Measurements from ENCODE around the gene RIBC1.
"Not testable (repeated sequence)": the region's sequence is repeated elsewhere in the genome, so short reads cannot be mapped to it uniquely, and the experiment has no call there.

RIBC1 gene

DNA sequence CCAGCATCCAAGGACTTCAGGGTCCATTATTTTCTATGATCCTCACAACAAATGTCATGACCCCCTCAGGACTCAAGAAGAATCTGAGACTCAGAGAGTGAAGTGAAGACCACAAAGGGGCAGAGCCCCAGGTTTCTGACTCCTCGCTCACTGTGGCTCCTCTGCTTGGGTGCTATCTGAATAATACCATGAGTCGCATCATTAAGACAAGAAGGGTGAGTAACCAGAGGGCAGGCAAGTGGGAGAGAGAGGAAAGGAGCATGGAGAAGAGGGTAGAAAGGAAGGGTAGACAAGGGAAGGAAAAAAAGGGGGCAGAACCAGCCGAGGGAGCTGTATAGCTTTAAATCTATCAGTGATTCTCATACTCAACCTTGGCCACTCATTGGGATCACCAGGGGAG is 27.0 kb downstream of the RIBC1 start:
- Histone ChIP-seq H3K79me2 (ENCODE audit: control insufficient read depth, insufficient read depth, low read length, unreplicated experiment) (no peaks in the 10 kb centered on the region), H2AFZ (ENCODE audit: low read length, unreplicated experiment) (no peak overlapping the region), H3K4me3 (ENCODE audit: low read depth, low read length) (no peak overlapping the region), H3K36me3 (ENCODE audit: insufficient read depth, low read length) (no peaks in the 10 kb centered on the region), H3K27ac (ENCODE audit: low read depth, low read length) (no peak overlapping the region), H3K27me3 (ENCODE audit: insufficient read depth, low read length) (no peaks in the 10 kb centered on the region), H3K4me1 (ENCODE audit: control insufficient read depth, insufficient read depth, low read length, unreplicated experiment) (no peaks in the 10 kb centered on the region)

DNA sequence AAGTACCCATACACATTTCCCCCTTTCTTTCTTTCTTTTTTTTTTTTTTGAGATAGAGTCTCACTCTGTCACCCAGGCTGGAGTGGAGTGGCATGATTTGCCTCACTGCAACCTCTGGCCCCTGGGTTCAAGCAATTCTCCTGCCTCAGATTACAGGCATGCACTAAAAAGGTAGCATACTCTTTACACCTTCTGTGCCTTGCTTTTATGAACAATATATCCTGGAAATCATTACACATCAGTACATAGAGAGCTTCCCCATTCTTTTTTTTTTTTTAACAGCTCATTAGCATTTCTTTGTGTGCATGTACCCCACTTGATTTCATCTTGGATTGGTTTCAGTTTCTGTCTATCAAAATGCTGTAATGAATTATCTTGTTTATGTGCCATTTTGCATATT is 30.1 kb downstream of the RIBC1 start:
- no peaks in the 10 kb centered on the region for H3K36me3 ChIP-seq (ENCODE audit: insufficient read depth, low read length)
- no peaks in the 10 kb centered on the region for H3K4me1 ChIP-seq (ENCODE audit: control insufficient read depth, insufficient read depth, low read length, unreplicated experiment)
- no peak overlapping the region for H2AFZ ChIP-seq (ENCODE audit: low read length, unreplicated experiment)
- H3K27ac ChIP-seq (ENCODE audit: low read depth, low read length): no peak overlapping the region
- H3K79me2 ChIP-seq (ENCODE audit: control insufficient read depth, insufficient read depth, low read length, unreplicated experiment): no peaks in the 10 kb centered on the region
- H3K4me3 ChIP-seq (ENCODE audit: low read depth, low read length): no peak overlapping the region
- no peaks in the 10 kb centered on the region for H3K27me3 ChIP-seq (ENCODE audit: insufficient read depth, low read length)

DNA sequence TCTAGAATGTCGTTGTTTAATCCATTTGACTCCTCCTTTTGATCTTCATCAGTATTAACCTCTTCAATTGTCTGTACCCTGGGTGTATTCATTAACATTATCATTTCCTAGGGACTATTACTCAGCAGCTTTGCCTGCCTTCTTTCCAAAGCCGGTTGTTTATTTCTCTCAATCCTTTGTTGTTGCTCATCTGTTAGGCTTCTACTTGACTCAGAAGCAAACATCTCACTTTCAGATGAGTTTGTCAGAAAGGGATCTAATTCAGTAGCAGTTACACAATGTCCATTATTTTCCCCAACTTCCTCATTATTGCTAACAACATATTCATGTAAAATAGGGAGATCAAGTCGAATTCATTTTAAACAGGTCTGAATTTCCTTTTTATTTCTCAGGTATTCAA is 33.6 kb downstream of the RIBC1 start:
- Histone ChIP-seq H3K36me3 (ENCODE audit: insufficient read depth, low read length) (no peaks in the 10 kb centered on the region), H3K4me3 (ENCODE audit: low read depth, low read length) (no peak overlapping the region), H3K27ac (ENCODE audit: low read depth, low read length) (peak overlapping the region; percentile 64), H2AFZ (ENCODE audit: low read length, unreplicated experiment) (no peak overlapping the region), H3K27me3 (ENCODE audit: insufficient read depth, low read length) (no peaks in the 10 kb centered on the region), H3K79me2 (ENCODE audit: control insufficient read depth, insufficient read depth, low read length, unreplicated experiment) (no peaks in the 10 kb centered on the region), H3K4me1 (ENCODE audit: control insufficient read depth, insufficient read depth, low read length, unreplicated experiment) (no peaks in the 10 kb centered on the region)

DNA sequence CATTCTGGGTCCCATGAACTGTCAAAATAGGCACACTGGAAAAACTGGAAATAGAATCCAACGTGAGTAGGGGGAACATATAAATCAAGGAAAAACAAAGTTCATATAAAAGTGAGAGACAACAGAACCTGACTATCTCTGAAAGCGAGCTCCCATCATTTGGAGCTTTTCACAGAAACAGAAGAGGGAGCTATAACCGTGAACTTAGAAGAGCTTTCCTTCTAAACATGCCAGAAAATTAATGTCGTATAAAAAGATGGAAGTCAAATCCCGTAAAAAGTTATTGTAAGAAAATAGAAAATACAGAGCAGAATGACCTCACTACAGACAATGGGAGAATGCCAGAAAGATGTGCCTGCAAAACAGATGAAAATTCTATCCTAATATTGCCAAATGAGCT is 35.4 kb downstream of the RIBC1 start:
- Histone ChIP-seq H3K27ac (ENCODE audit: low read depth, low read length) (peak overlapping the region; percentile 40), H3K79me2 (ENCODE audit: control insufficient read depth, insufficient read depth, low read length, unreplicated experiment) (no peaks in the 10 kb centered on the region), H3K4me1 (ENCODE audit: control insufficient read depth, insufficient read depth, low read length, unreplicated experiment) (no peaks in the 10 kb centered on the region), H3K27me3 (ENCODE audit: insufficient read depth, low read length) (no peaks in the 10 kb centered on the region), H3K4me3 (ENCODE audit: low read depth, low read length) (peak overlapping the region; percentile 50), H2AFZ (ENCODE audit: low read length, unreplicated experiment) (peak overlapping the region; percentile 83), H3K36me3 (ENCODE audit: insufficient read depth, low read length) (no peaks in the 10 kb centered on the region)

DNA sequence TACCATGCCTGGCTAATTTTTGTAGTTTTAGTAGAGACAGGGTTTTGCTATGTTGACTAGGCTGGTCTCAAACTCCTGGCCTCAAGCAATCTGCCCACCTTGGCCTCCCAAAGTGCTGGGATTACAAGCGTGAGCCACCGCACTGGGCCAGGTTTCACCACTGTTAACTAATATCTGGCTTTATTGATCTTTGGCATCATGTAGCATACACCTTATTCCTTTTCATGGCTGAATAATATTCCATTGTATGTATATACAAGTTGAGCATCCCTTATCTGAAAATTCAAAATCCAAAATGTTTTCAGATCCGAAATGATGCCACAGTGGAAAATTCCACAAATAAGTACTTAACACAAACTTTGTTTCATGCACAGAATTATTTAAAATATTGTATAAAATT is 46.0 kb downstream of the RIBC1 start:
- H3K79me2 ChIP-seq (ENCODE audit: control insufficient read depth, insufficient read depth, low read length, unreplicated experiment): not testable (repeated sequence)

DNA sequence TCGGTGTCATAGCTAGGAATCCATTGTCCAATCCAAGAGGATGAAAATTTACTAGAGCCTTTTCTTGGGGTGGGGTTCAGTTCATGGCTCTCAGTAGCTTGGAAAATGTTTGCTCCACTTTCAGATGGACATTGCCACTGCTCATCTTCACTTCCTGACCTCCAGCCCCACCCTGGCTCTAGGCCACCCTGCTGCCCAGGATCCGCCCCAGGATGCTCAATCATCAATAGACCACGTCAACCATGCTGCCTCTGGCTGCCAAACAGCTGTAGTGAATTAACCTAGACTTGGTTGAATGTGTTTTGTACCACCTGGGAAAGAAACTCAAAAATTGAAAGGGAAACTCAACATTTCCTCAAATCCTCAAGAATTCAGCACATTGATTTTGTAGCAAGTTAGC is 48.7 kb downstream of the RIBC1 start:
- no peak overlapping the region for H2AFZ ChIP-seq (ENCODE audit: low read length, unreplicated experiment)
- H3K27me3 ChIP-seq (ENCODE audit: insufficient read depth, low read length): no peaks in the 10 kb centered on the region
- no peak overlapping the region for H3K4me3 ChIP-seq (ENCODE audit: low read depth, low read length)

More for the DNA sequence above, 46.0 kb downstream of the RIBC1 start:
- not testable (repeated sequence) for H3K4me3 ChIP-seq (ENCODE audit: low read depth, low read length); H3K36me3 ChIP-seq (ENCODE audit: insufficient read depth, low read length); H3K4me1 ChIP-seq (ENCODE audit: control insufficient read depth, insufficient read depth, low read length, unreplicated experiment); H2AFZ ChIP-seq (ENCODE audit: low read length, unreplicated experiment); H3K27me3 ChIP-seq (ENCODE audit: insufficient read depth, low read length); H3K27ac ChIP-seq (ENCODE audit: low read depth, low read length)

DNA sequence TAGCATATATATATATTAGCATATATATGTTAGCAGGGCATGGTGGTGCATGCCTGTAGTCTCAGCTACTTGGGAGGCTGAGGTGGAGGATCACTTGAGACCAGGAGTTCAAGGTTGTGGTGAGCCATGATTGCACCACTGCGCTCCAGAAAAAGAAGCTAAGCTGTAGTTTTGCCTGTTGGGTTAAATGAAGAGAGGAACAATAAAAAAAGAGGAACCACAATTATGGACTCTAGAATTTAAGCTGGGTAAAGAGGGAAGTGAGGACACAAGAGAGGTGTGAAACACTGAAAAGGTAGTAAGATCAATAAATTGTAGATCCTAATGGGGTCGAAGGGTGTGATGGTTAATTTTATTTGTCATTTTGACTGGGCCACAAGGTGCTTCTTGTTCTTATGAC is 52.0 kb downstream of the RIBC1 start:
- Histone ChIP-seq H3K4me3 (ENCODE audit: low read depth, low read length) (no peak overlapping the region), H3K27ac (ENCODE audit: low read depth, low read length) (no peak overlapping the region), H3K36me3 (ENCODE audit: insufficient read depth, low read length) (no peaks in the 10 kb centered on the region), H3K79me2 (ENCODE audit: control insufficient read depth, insufficient read depth, low read length, unreplicated experiment) (no peaks in the 10 kb centered on the region), H3K4me1 (ENCODE audit: control insufficient read depth, insufficient read depth, low read length, unreplicated experiment) (no peaks in the 10 kb centered on the region), H2AFZ (ENCODE audit: low read length, unreplicated experiment) (no peak overlapping the region), H3K27me3 (ENCODE audit: insufficient read depth, low read length) (no peaks in the 10 kb centered on the region)

More for the DNA sequence above, 48.7 kb downstream of the RIBC1 start:
- Histone ChIP-seq H3K36me3 (ENCODE audit: insufficient read depth, low read length) (no peaks in the 10 kb centered on the region), H3K79me2 (ENCODE audit: control insufficient read depth, insufficient read depth, low read length, unreplicated experiment) (no peaks in the 10 kb centered on the region), H3K27ac (ENCODE audit: low read depth, low read length) (no peak overlapping the region), H3K4me1 (ENCODE audit: control insufficient read depth, insufficient read depth, low read length, unreplicated experiment) (no peaks in the 10 kb centered on the region)

DNA sequence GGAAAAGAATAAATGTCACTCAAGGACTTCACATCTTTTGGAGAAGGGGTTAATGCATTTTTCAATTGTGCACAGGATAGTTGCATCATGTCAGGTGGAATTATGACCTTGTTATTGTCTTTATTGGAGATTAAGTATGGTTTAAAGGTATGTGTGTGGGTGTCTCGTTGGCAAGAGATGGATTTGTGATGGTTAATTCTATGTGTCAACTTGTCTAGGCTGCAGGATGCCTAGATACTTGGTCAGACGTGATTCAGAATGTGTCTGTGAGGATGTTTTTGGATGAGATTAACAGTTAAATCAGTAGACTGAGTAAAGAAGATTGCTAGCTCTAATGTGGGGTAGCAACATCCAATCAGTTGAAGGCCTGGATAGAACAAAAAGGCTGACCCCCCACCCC is 53.7 kb downstream of the RIBC1 start:
- H3K4me3 ChIP-seq (ENCODE audit: low read depth, low read length): no peak overlapping the region
- no peak overlapping the region for H2AFZ ChIP-seq (ENCODE audit: low read length, unreplicated experiment)
- no peaks in the 10 kb centered on the region for H3K4me1 ChIP-seq (ENCODE audit: control insufficient read depth, insufficient read depth, low read length, unreplicated experiment)
- H3K27me3 ChIP-seq (ENCODE audit: insufficient read depth, low read length): no peaks in the 10 kb centered on the region
- no peak overlapping the region for H3K27ac ChIP-seq (ENCODE audit: low read depth, low read length)
- H3K79me2 ChIP-seq (ENCODE audit: control insufficient read depth, insufficient read depth, low read length, unreplicated experiment): no peaks in the 10 kb centered on the region
- H3K36me3 ChIP-seq (ENCODE audit: insufficient read depth, low read length): no peaks in the 10 kb centered on the region

DNA sequence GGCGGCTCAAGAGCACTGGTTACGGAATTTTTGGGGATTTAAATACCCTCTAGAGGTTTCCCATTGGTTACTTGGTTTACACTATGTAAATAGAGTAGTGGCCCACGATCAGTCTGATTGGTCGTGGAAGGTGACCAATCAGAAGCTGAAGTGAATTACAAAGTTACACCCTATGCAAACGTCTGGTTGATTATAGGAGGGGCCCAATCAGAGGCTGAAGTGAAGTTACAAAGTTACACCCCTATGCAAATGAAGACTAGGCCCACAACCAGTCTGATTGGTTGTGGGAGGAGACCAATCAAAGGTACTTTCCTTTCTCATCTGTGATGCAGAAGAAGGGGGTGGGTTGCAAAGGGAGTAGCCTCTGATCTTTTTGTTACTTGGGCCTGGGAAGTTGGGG is 56.6 kb downstream of the RIBC1 start:
- Histone ChIP-seq H3K27ac (ENCODE audit: low read depth, low read length) (no peak overlapping the region), H2AFZ (ENCODE audit: low read length, unreplicated experiment) (peak overlapping the region; percentile 25), H3K4me3 (ENCODE audit: low read depth, low read length) (no peak overlapping the region), H3K4me1 (ENCODE audit: control insufficient read depth, insufficient read depth, low read length, unreplicated experiment) (no peaks in the 10 kb centered on the region), H3K36me3 (ENCODE audit: insufficient read depth, low read length) (no peaks in the 10 kb centered on the region), H3K79me2 (ENCODE audit: control insufficient read depth, insufficient read depth, low read length, unreplicated experiment) (no peaks in the 10 kb centered on the region), H3K27me3 (ENCODE audit: insufficient read depth, low read length) (no peaks in the 10 kb centered on the region)
